NCI-H2107 treated with DMSO at 0.1 percent for 48 hours (cell line): ENCODE data around the gene COL18A1.
"Not testable (repeated sequence)": the region's sequence is repeated elsewhere in the genome, so short reads cannot be mapped to it uniquely, and the experiment has no call there.

ENCODE experiments used
- DNase-seq: peaks from one replicate; lab custom pipeline; 2025; ENCODE audit not compliant: unreplicated experiment; lab: John Stamatoyannopoulos, UW

The COL18A1 gene

GRCh38 chr21:45440736-45441350 is 35.9 kb downstream of the COL18A1 start:
- no peak for DNase-seq

GRCh38 chr21:45441431-45442255 is 36.7 kb downstream of the COL18A1 start:
- no peak for DNase-seq

GRCh38 chr21:45442276-45442675 is 37.3 kb downstream of the COL18A1 start:
- DNase-seq, result no peak

GRCh38 chr21:45442686-45443594 is 38.0 kb downstream of the COL18A1 start:
- not testable (repeated sequence) for DNase-seq

- peak; percentile 13 for DNase-seq
Observed at GRCh38 chr21:45443595-45444181, 38.7 kb downstream of the COL18A1 start.

GRCh38 chr21:45444385-45444784 is 39.4 kb downstream of the COL18A1 start:
- DNase-seq, result no peak

GRCh38 chr21:45445369-45445768 is 40.4 kb downstream of the COL18A1 start:
- DNase-seq, result no peak

- no peak for DNase-seq
Observed at GRCh38 chr21:45447821-45448220, 42.9 kb downstream of the COL18A1 start.

- no peak for DNase-seq
Observed at GRCh38 chr21:45448283-45448809, 43.4 kb downstream of the COL18A1 start.

- no peak for DNase-seq
Observed at GRCh38 chr21:45448810-45449657, 44.1 kb downstream of the COL18A1 start.

- DNase-seq, result no peak
Observed at GRCh38 chr21:45449658-45450422, 44.9 kb downstream of the COL18A1 start.

GRCh38 chr21:45450423-45451090 is 45.6 kb downstream of the COL18A1 start:
- DNase-seq, result no peak

GRCh38 chr21:45451091-45451740 is 46.3 kb downstream of the COL18A1 start:
- DNase-seq, result no peak

- no peak for DNase-seq
Observed at GRCh38 chr21:45451771-45452182, 46.8 kb downstream of the COL18A1 start.

GRCh38 chr21:45452696-45453307 is 47.8 kb downstream of the COL18A1 start:
- no peak for DNase-seq

- no peak for DNase-seq
Observed at GRCh38 chr21:45453308-45453950, 48.5 kb downstream of the COL18A1 start.
